IMR-90 (cell line): ENCODE measurements around the gene GCSH. TPM values are rescaled to one million over a fixed set of nuclear protein-coding genes. Genes with fewer than 3 reads are reported as not detected.

Experiments
- ATAC-seq: fragments of 200-7000 bp; cut with Tn5 transposase; 2 replicates; pipeline ENCODE4 v1.9.1; 2020; ENCODE audit warnings: low read depth, mild to moderate bottlenecking, moderate library complexity
- BruUV-seq: library from RNA; stranded (reverse); fragments of 400-500 nt; replicated peaks from 2 replicates; lab custom pipeline; 2021; lab: Mats Ljungman, UMichigan
- CTCF ChIA-PET: fragments of 300-600 bp; formaldehyde crosslinking; extraction: SDS; loops from one replicate; lab custom pipeline; 2021; ENCODE audit warnings: antibody characterized with exemption; lab: Yijun Ruan, JAX
- POLR2A ChIA-PET: fragments of 300-600 bp; sonication (Branson Sonifier 250); formaldehyde crosslinking; loops from one replicate; lab custom pipeline; 2022; ENCODE audit warnings: antibody characterized with exemption; ENCODE audit not compliant: unreplicated experiment; lab: Charles Lee
- DNase-seq: peaks from one replicate; pipeline ENCODE4 v3.0.0; 2013
- H2AFZ ChIP-seq: replicated peaks from 2 replicates; pipeline ENCODE3; 2013; ENCODE audit warnings: low read length, mild to moderate bottlenecking; ENCODE audit not compliant: poor library complexity
- H2AK5ac ChIP-seq: 2 replicates; pipeline ENCODE4 v1.6.1; 2013; ENCODE audit warnings: low read depth, low read length, inconsistent platforms
- H2AK9ac ChIP-seq: replicated peaks from 2 replicates; pipeline ENCODE3; 2013; ENCODE audit warnings: mild to moderate bottlenecking, low read depth, low read length, moderate library complexity; ENCODE audit not compliant: poor library complexity
- H2BK120ac ChIP-seq: 2 replicates; pipeline ENCODE4 v1.6.1; 2013; ENCODE audit warnings: low read depth, low read length, inconsistent platforms
- H2BK15ac ChIP-seq: 3 replicates; pipeline ENCODE4 v1.6.1; 2013; ENCODE audit warnings: low read depth, low read length, inconsistent platforms
- H2BK20ac ChIP-seq: 2 replicates; pipeline ENCODE4 v1.6.1; 2013; ENCODE audit warnings: low read depth, mild to moderate bottlenecking, inconsistent platforms, low read length, moderate library complexity
- H2BK5ac ChIP-seq: 2 replicates; pipeline ENCODE4 v1.6.1; 2013; ENCODE audit warnings: mild to moderate bottlenecking, low read depth, low read length, inconsistent platforms; ENCODE audit not compliant: poor library complexity, severe bottlenecking
- H3K14ac ChIP-seq: replicated peaks from 2 replicates; pipeline ENCODE4 v1.6.1; 2013; ENCODE audit warnings: low read depth, low read length, inconsistent platforms
- H3K18ac ChIP-seq: 2 replicates; pipeline ENCODE4 v1.6.1; 2013; ENCODE audit warnings: low read depth, low read length, control low read depth
- H3K23ac ChIP-seq: 2 replicates; pipeline ENCODE4 v1.6.1; 2013; ENCODE audit warnings: low read depth, low read length, inconsistent platforms
- H3K27ac ChIP-seq: 2 replicates; pipeline ENCODE4 v1.5.1; 2013; ENCODE audit warnings: mild to moderate bottlenecking, control low read depth, low read length; ENCODE audit not compliant: insufficient read depth
- H3K27me3 ChIP-seq: 2 replicates; pipeline ENCODE4 v1.6.1; 2013; ENCODE audit warnings: low read length; ENCODE audit not compliant: control insufficient read depth, insufficient read depth
- H3K36me3 ChIP-seq: 2 replicates; pipeline ENCODE4 v1.6.1; 2013; ENCODE audit warnings: low read length, mixed read lengths; ENCODE audit not compliant: control insufficient read depth, insufficient read depth
- H3K4ac ChIP-seq: 2 replicates; pipeline ENCODE4 v1.6.1; 2013; ENCODE audit warnings: low read depth, low read length, inconsistent platforms
- H3K4me1 ChIP-seq: 2 replicates; pipeline ENCODE4 v1.6.1; 2013; ENCODE audit warnings: low read length, mixed read lengths; ENCODE audit not compliant: control insufficient read depth, insufficient read depth
- H3K4me2 ChIP-seq: 2 replicates; pipeline ENCODE4 v1.6.1; 2013; ENCODE audit warnings: low read depth, mild to moderate bottlenecking, control low read depth, low read length, moderate library complexity
- H3K4me3 ChIP-seq: 2 replicates; pipeline ENCODE4 v1.5.1; 2013; ENCODE audit warnings: low read depth, mild to moderate bottlenecking, control low read depth, low read length, moderate library complexity; ENCODE audit not compliant: insufficient read depth
- H3K56ac ChIP-seq: 2 replicates; pipeline ENCODE4 v1.6.1; 2013; ENCODE audit warnings: low read length, inconsistent platforms; ENCODE audit not compliant: insufficient read depth; ENCODE audit errors: extremely low read depth
- H3K79me1 ChIP-seq, 2 experiments: 2 replicates each; pipeline ENCODE4 v1.6.1; 2013; ENCODE audit warnings: low read length in 2 of 2, inconsistent platforms in 1 of 2, low read depth in 1 of 2
- H3K9ac ChIP-seq: 2 replicates; pipeline ENCODE4 v1.6.1; 2013; ENCODE audit warnings: low read depth, low read length, control low read depth
- H3K9me1 ChIP-seq: 2 replicates; pipeline ENCODE4 v1.6.1; 2013; ENCODE audit warnings: low read length, inconsistent platforms; ENCODE audit not compliant: insufficient read depth
- H3K9me3 ChIP-seq: 2 replicates; pipeline ENCODE4 v1.6.1; 2013; ENCODE audit warnings: low read length; ENCODE audit not compliant: control insufficient read depth, insufficient read depth
- H4K20me1 ChIP-seq: 2 replicates; pipeline ENCODE4 v1.6.1; 2013; ENCODE audit warnings: low read length, inconsistent platforms; ENCODE audit not compliant: insufficient read depth
- H4K5ac ChIP-seq: 2 replicates; pipeline ENCODE4 v1.6.1; 2013; ENCODE audit warnings: mild to moderate bottlenecking, low read depth, low read length, control low read depth
- H4K8ac ChIP-seq, 2 experiments: 2 replicates each; pipeline ENCODE4 v1.6.1; 2013; ENCODE audit warnings: low read depth in 2 of 2, low read length in 2 of 2, control low read depth in 1 of 2, inconsistent platforms in 1 of 2
- H4K91ac ChIP-seq: 2 replicates; pipeline ENCODE4 v1.6.1; 2013; ENCODE audit warnings: low read depth, low read length, inconsistent platforms; ENCODE audit not compliant: insufficient read depth
- BHLHE40 ChIP-seq: fragments of 150-350 bp; IDR thresholded peaks from 2 replicates; pipeline ENCODE4 v1.6.1; 2016; ENCODE audit warnings: mild to moderate bottlenecking, low read depth, low read length
- CEBPB ChIP-seq: IDR thresholded peaks from 2 replicates; pipeline ENCODE4 v1.6.1; 2012; ENCODE audit warnings: low read depth, low read length, improper control_type of control experiment
- CHD1 ChIP-seq: IDR thresholded peaks from 2 replicates; pipeline ENCODE4 v1.6.1; 2012; ENCODE audit warnings: low read depth, low read length, improper control_type of control experiment
- CTCF ChIP-seq: conservative IDR thresholded peaks from 2 replicates; pipeline ENCODE4 v1.5.1; 2012; ENCODE audit warnings: mild to moderate bottlenecking, low read depth, low read length, improper control_type of control experiment
- ELK1 ChIP-seq: fragments of 150-350 bp; IDR thresholded peaks from 2 replicates; pipeline ENCODE4 v1.6.1; 2016; ENCODE audit warnings: low read depth, mild to moderate bottlenecking, low read length, moderate library complexity, borderline replicate concordance
- FOS ChIP-seq: fragments of 150-350 bp; IDR thresholded peaks from 2 replicates; pipeline ENCODE4 v1.6.1; 2016; ENCODE audit warnings: low read depth, low read length
- MAFK ChIP-seq: IDR thresholded peaks from 2 replicates; pipeline ENCODE4 v1.6.1; 2012; ENCODE audit warnings: low read depth, low read length, improper control_type of control experiment
- MAZ ChIP-seq: IDR thresholded peaks from 2 replicates; pipeline ENCODE4 v1.6.1; 2012; ENCODE audit warnings: low read depth, mild to moderate bottlenecking, low read length, improper control_type of control experiment, moderate library complexity, borderline replicate concordance
- MXI1 ChIP-seq: IDR thresholded peaks from 2 replicates; pipeline ENCODE4 v1.6.1; 2012; ENCODE audit warnings: low read depth, mild to moderate bottlenecking, low read length, moderate library complexity, borderline replicate concordance
- NFE2L2 ChIP-seq: fragments of 150-350 bp; IDR thresholded peaks from 2 replicates; pipeline ENCODE4 v1.6.1; 2016; ENCODE audit warnings: low read depth, mild to moderate bottlenecking, low read length
- POLR2A ChIP-seq: IDR thresholded peaks from 2 replicates; pipeline ENCODE4 v1.6.1; 2012; ENCODE audit warnings: mild to moderate bottlenecking, low read depth, low read length
- RAD21 ChIP-seq: IDR thresholded peaks from 2 replicates; pipeline ENCODE4 v1.6.1; 2012; ENCODE audit warnings: low read length, improper control_type of control experiment
- RCOR1 ChIP-seq: IDR thresholded peaks from 2 replicates; pipeline ENCODE4 v1.6.1; 2012; ENCODE audit warnings: mild to moderate bottlenecking, low read length, improper control_type of control experiment; ENCODE audit not compliant: insufficient replicate concordance
- RFX5 ChIP-seq: IDR thresholded peaks from 2 replicates; pipeline ENCODE4 v1.8.0; 2012; ENCODE audit warnings: low read depth, mild to moderate bottlenecking, low read length, moderate library complexity
- SMC3 ChIP-seq: fragments of 150-350 bp; IDR thresholded peaks from 2 replicates; pipeline ENCODE4 v1.6.1; 2016; ENCODE audit warnings: low read depth, mild to moderate bottlenecking, antibody characterized with exemption, low read length, moderate library complexity
- USF2 ChIP-seq: fragments of 150-350 bp; IDR thresholded peaks from 2 replicates; pipeline ENCODE4 v1.6.1; 2017; ENCODE audit warnings: mild to moderate bottlenecking, antibody characterized with exemption, low read length, low read depth
- WGBS, 2 experiments: methylation state at CpG; one replicate each; pipeline versions ENCODE4 v1.1.5 to v1.1.7; 2013; ENCODE audit warnings: missing lambda C conversion rate in 2 of 2; ENCODE audit not compliant: insufficient read length in 1 of 2; ENCODE audit errors: extremely low coverage in 2 of 2; 5-methylcytosine and 5-hydroxymethylcytosine counted together
- dilution Hi-C: fragments of 300-500 bp; cut with HindIII; formaldehyde crosslinking; loops from one replicate; pipeline ENCODE4 v1.14.3; 2018; ENCODE audit warnings: low sequenced_read_pairs; ENCODE audit not compliant: unreplicated experiment
- in situ Hi-C: fragments of 300-500 bp; cut with MboI; formaldehyde crosslinking; loops from 3 replicates; pipeline ENCODE4 v1.14.3; 2019; ENCODE audit warnings: low sequenced_read_pairs, inconsistent platforms, mixed read lengths
- intact Hi-C: fragments of 100-400 bp; cut with micrococcal nuclease; formaldehyde crosslinking; loops from 2 replicates; pipeline ENCODE4 v1.10.0; 2022
- polyA plus RNA-seq, 3 experiments: library from polyadenylated mRNA; depleted of rRNA; stranded (reverse); fragments of >200 nt; gene quantifications; 2 replicates each; pipeline ENCODE4 v1.2.3, GENCODE V29; 2012; ENCODE audit warnings: low replicate concordance in 1 of 3
- total RNA-seq: library from RNA; depleted of rRNA; stranded (reverse); fragments of >200 nt; gene quantifications from 2 replicates; pipeline ENCODE4 v1.2.3, GENCODE V29; 2012

GCSH gene
- total and polyA plus RNA-seq, 2 of the 4 experiments (the other 2 are of a cell fraction): 9.3 to 21.2 TPM

GRCh38 chr16:81106826-81107503 is 10.8 kb upstream of the GCSH start:
- 67% methylated on average over 1 of the region's 8 CpGs; no CpG with 5 or more reads in 1 of the 2 experiments for WGBS, 2 experiments
- H3K27ac ChIP-seq: no peak overlapping the region
- no peaks in the 10 kb centered on the region for H3K9me1 ChIP-seq
- no peak overlapping the region for H3K4ac ChIP-seq
- no peak overlapping the region for H3K9ac ChIP-seq
- ATAC-seq (no peak), DNase-seq (no peak)
- H3K79me1 ChIP-seq: no peaks in the 10 kb centered on the region
- no TSS peak for BruUV-seq
- H2BK15ac ChIP-seq: no peak overlapping the region
- dilution Hi-C loops (no loop called here), in situ Hi-C loops (no loop called here), intact Hi-C loops (no loop called here)
- no peak for TF ChIP-seq POLR2A
- TF ChIP-seq MAZ: no peak
- no peak for TF ChIP-seq CTCF
- TF ChIP-seq MAFK: no peak
- no peak for TF ChIP-seq USF2
- TF ChIP-seq RCOR1: no peak
- TF ChIP-seq FOS: no peak
- no peak for TF ChIP-seq MXI1
- TF ChIP-seq CEBPB: no peak
- no peak for TF ChIP-seq ELK1
- TF ChIP-seq RAD21: no peak
- TF ChIP-seq NFE2L2: no peak
- no peak for TF ChIP-seq CHD1
- TF ChIP-seq BHLHE40: no peak
- TF ChIP-seq SMC3: no peak
- no peak for TF ChIP-seq RFX5
- no peak overlapping the region for H2BK120ac ChIP-seq
- no peak overlapping the region for H2AK9ac ChIP-seq
- H4K5ac ChIP-seq: no peak overlapping the region
- no peak overlapping the region for H3K56ac ChIP-seq
- H4K20me1 ChIP-seq: no peaks in the 10 kb centered on the region
- H3K14ac ChIP-seq: no peak overlapping the region
- H3K23ac ChIP-seq: no peak overlapping the region
- H3K9me3 ChIP-seq: no peaks in the 10 kb centered on the region
- H4K8ac ChIP-seq: no peak overlapping the region
- H2BK20ac ChIP-seq: no peak overlapping the region
- H3K36me3 ChIP-seq: no peaks in the 10 kb centered on the region
- H2AK5ac ChIP-seq: no peak overlapping the region
- H4K91ac ChIP-seq: no peak overlapping the region
- no peaks in the 10 kb centered on the region; the same call in none of the 2 replicates for H3K27me3 ChIP-seq
- no peak overlapping the region for H3K18ac ChIP-seq
- ChIA-PET POLR2A (no interaction called here), CTCF (no interaction called here)
- H2AFZ ChIP-seq: no peak overlapping the region
- H2BK5ac ChIP-seq: no peak overlapping the region
- H3K4me3 ChIP-seq: no peak overlapping the region
- no peak overlapping the region for H3K4me2 ChIP-seq
- no peaks in the 10 kb centered on the region for H3K4me1 ChIP-seq
